T-helper 2 cell (primary cell): ENCODE measurements around the gene RXFP3.
"Not testable (repeated sequence)": the region's sequence is repeated elsewhere in the genome, so short reads cannot be mapped to it uniquely, and the experiment has no call there.

ENCODE experiments used
- DNase-seq, 5 experiments: peaks; one replicate each; pipeline versions ENCODE4 v3.0.0 to v3.0.0-alpha.2; 2012 to 2022

Gene RXFP3

GRCh38 chr5:33936004-33936380 lies 194 bp upstream of the RXFP3 start:
- peak in 3 of 5 experiments; percentile 9 to 63 (median 11) for DNase-seq

- DNase-seq: no peak
Observed at GRCh38 chr5:33937017-33937706, 976 bp downstream of the RXFP3 start.

GRCh38 chr5:33937707-33938506 lies 1.7 kb downstream of the RXFP3 start:
- peak in 1 of 5 experiments; percentile 18 for DNase-seq

DNA sequence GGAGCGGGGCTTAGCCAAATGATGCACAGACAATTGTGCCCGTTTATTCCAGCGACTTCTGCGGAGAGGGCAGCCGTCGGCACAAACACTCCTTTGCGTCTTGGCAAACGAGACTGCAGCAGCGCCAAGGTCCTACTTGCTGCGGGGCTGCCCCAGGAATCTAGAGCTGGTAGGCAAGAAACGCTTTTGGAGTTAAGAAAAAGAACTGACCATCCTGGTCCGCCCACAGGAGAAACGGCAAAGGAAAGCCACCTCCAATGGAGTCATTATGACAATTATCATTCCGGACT lies 2.3 kb downstream of the RXFP3 start:
- no peak for DNase-seq

GRCh38 chr5:33938881-33939280 lies 2.7 kb downstream of the RXFP3 start:
- DNase-seq: no peak

DNA sequence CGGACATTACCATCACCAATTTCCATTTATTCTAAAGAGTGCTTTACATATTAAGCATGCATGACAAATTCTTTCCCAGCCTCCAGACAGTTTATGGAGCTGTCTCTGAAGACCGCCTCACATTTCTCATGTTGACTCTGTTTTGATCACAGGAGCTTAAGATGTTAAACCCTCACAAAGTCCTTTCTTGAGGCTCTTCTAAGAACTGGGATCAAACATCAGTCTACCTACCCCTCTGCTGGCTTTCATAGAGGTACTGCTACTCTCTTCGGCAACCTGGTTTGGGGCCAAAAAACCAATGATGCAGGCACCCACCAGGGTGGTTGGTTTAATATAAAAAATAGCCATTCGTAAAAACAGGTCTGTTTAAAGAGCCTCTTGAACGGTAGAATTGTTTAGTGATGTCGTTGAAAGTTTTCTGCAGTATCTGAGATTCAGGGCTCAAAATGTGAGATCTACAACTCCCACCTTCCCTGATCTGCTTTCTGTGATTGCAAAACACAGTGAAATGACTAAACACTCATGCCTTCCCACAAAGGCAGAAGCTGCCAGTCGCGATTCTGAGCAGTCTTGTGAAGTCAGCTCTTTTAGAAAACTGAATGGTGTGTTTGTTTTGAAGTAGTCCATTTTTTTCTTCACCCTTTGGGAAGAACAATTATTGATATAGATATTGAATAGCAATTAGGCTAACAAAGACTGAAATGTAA lies 3.5 kb downstream of the RXFP3 start:
- DNase-seq: no peak

DNA sequence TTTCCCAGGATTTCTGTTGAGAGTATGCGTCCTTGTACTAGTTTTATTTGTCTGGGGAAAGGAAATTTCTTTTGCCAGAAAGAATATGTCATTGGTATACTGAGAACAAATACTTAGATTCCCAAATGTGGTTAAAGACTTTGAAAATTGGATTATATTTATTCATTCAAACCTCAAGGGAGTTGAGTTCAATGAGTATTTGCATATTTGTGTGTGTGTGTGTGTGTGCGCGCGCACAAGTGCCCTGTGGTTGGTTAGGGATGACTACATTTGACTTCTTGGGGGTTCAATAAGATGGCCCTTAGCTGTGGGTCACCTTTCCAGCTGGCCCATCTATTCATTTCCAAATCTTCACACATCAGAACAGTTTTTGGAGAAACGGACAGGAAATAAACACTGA lies 4.9 kb downstream of the RXFP3 start:
- no peak for DNase-seq

GRCh38 chr5:33944543-33945132 lies 8.5 kb downstream of the RXFP3 start:
- no peak for DNase-seq

GRCh38 chr5:33952175-33952574 lies 16.0 kb downstream of the RXFP3 start:
- DNase-seq: not testable (repeated sequence)

DNA sequence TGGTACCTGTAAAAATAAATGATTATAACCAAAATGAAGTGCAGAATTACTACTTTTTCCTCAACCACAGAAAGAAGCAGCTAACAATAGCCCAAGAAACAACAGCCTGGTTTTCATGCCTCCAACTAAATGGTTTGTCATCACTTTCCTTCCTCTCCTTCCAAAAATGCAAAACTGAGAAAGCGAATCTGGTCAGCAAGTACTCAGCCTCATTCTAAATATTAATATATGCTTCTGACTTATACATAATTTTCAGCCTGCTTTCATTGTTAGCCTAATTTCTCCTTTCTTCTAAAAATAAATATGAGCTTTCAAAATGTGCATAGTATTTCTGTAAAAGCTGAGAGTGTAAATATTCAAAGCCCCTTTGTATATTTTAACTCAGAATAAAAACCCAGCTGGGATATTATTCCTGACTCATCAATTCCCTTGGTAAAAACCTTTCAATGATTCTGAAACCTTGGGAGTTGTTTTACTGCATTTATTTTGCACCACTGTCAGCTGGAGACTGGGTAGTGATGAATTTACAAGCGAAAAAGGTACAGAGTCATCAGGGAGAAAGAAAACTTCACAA lies 21.5 kb downstream of the RXFP3 start:
- no peak for DNase-seq

DNA sequence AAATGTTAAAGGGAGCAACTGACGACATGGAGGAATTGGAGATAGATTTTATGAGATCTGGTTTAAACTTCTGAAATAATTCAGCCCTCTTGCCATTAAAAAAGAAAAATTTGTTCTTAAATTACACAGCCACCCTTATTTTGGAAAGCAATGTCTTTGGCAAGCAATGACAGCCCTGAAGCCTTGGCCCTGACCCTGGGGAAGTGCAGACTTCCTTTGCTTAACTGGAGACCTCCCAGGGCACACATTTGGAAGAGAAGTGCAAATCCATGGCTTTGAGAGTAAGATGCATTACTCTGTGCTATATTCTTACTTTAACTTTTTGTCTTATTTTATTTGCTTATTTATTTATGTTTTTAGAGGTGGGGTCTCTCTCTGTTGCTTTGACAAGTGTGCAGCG lies 22.0 kb downstream of the RXFP3 start:
- DNase-seq: no peak

- DNase-seq: peak in 1 of 5 experiments; percentile 21
Observed at GRCh38 chr5:33964132-33964700, 28.0 kb downstream of the RXFP3 start.

DNA sequence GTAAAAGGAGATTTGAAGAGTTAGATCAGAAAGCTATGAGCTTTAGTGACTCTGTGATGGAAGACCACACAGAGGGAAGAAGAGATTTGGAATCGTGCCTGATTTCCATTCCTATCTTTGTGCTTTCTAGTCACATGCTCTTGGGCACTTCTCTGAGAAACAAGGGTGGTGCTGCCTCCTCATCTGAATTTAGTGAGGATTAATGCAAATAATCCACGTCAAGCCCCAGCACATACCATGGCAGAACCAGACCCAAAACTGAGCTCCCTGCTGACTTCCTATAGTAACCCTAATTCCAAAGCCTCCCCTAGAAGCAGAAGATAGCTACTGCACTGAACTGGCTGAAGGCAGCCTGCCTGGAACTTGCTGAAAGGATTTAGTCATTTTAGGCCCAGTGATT lies 30.6 kb downstream of the RXFP3 start:
- DNase-seq: no peak

DNA sequence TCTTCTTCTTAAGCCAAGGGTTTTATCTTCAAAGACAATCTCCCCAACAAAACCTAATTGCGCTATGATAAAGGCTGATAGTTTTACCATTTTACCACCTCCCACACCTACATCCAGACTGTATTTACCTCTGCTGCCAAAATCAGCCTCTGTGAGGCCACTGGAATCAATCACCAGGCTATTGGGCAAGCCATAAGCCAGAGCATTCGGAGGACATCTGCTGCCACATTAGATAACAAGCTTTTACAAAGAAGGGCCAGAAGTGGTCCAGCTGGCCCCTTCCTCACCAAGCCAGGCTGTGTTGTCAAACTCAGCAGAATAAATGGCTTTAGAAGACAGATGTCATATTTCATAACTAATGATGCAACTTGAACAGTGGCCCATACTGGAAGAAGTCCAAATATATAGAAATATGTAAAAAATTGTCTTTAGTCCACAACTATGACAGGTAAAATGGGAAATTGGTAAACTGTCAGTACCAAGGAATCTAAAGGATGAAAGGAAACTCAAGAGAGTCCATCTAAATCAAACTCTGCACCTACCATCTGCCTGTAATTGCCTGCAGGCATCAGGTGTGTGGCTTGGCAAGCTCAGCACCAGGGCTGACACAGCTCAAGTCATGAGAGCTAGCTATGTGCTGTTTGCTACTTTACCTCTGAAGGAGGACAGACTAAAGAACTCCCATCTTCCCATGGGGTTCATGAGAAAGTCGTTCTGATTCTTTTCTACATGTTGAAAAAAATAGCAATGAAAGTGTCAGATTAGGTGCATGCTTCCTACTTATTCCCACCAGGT lies 32.2 kb downstream of the RXFP3 start:
- peak in 1 of 5 experiments; percentile 44 for DNase-seq

- DNase-seq: peak in 1 of 5 experiments; percentile 75
Observed at GRCh38 chr5:33969572-33970452, 33.6 kb downstream of the RXFP3 start.

DNA sequence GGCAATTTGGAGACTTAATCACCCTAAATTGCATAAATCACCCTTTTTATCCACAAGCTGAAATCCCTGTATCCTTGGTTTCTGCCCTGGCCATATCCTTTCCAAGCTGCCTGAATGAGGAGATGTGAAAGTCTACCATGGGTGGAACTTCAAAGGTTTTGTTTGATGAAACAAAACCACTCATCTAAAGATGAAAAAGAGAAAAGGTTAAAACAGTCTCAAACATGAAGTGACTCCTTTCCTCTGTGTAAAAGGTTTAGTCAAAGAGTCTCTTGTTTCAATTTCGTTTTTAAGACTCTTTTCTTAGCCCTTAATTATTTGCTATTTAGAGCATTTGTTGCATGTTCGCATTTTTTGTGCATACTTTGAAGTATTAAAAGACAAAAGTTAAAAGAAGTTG lies 37.1 kb downstream of the RXFP3 start:
- peak in 1 of 5 experiments; percentile 43 for DNase-seq

DNA sequence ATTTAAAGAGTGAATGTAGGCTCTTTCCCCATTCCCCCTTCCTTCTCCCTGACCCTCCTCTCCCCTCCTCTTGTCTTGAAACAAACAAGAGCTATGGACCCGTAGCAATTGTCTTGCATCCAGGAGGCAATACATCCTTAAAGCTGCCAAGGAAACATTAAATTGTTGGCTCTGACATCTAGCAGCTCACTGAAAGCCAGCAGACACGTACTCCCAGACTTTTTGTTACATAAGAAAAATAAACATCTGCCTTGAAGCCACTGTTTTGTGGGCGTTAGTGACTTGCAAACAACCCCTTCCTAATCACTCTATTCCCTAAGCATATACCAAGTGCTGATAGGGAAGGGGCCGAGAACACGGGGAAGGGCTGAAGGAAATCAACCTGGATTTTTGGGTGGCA lies 39.7 kb downstream of the RXFP3 start:
- no peak for DNase-seq

GRCh38 chr5:33976307-33976706 lies 40.1 kb downstream of the RXFP3 start:
- no peak for DNase-seq

DNA sequence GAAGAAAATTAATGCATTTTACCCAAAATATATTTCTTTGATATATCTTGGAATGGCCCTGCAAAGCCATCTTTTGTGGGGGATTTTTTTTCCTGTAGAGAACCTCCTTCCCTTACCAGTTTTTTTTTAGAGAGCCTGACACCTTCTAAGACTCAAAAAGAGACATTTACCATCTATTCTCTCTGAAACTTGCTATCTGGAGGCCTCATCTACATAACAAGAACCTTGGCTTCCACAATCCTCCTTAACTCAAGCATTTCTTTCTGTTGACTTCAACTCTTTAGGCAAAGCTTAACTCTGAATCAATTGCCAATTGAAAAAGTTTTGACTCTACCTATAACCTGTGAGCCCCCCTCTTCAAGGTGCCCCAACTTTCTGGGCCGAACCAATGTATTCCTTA lies 42.1 kb downstream of the RXFP3 start:
- DNase-seq: no peak

DNA sequence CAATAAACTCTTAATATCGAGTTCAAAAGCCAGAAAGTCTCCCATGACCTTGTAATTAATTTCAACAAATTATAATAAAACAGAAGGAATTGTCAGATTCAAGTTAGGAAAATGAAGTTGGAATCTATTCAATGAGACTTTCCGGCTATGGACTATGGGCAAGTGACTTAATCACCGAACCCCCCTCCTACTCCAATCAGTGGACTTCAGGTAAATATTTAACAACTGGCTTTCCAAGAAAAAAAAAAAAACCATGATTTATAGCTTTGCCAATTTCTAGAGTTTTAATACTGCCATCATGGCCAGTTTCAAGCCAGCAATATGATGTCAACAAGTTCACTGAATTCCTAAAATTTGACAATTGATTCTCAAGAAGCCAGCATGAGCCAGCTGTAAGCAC lies 43.8 kb downstream of the RXFP3 start:
- no peak for DNase-seq
